ENCODE data around the gene ARMC8. TPM values are rescaled to one million over a fixed set of nuclear protein-coding genes. Genes with fewer than 3 reads are reported as not detected.
A peak's percentile ranks its signal among the peaks of the same experiment; 100 is the strongest.

Gene ARMC8
- total RNA-seq, 2 experiments from 2014 or later = 50.4 to 53.2 TPM

DNA sequence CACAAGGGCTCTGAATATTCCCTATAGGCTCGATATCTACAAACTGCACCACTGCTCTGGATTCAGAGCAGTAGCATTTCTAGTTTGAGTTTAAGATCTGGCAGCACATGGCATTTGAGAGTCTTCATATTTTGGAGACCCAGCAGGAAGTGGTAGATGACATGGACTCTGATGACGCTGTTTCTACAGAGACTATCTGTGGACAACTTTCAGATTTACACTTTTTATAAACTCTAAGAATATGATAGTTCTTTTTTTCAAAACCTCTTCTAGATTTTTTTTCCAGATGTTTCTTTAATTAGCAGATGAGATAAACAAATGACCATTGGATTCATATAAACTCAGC, 35.8 kb downstream of the ARMC8 start:
- ChIA-PET CTCF (interaction anchor here (0.7 to 1.3 kb wide), 4 partner anchors 11 to 19 kb away, joined by 3 to 5 read pairs (median 4); no protein-coding TSS in a partner anchor), POLR2A (no interaction called here)
- Mint-ChIP-seq H3K4me3 (no peak overlapping the region), H3K4me1 (ENCODE audit: low read depth) (peaks cover 26% of the 10 kb centered on the region), H3K9me3 (ENCODE audit: insufficient read depth) (no peaks in the 10 kb centered on the region), H3K27me3 (ENCODE audit: low read depth) (no peaks in the 10 kb centered on the region), H3K36me3 (ENCODE audit: low read depth) (peaks cover 55% of the 10 kb centered on the region), H3K27ac (peak overlapping the region; percentile 69)
- DNase-seq (peak; percentile 28), ATAC-seq (peak; percentile 57)

- ChIA-PET CTCF (no interaction called here), POLR2A (no interaction called here)
- Mint-ChIP-seq H3K27ac (no peak overlapping the region), H3K9me3 (ENCODE audit: insufficient read depth) (no peaks in the 10 kb centered on the region), H3K4me1 (ENCODE audit: low read depth) (peaks cover 10% of the 10 kb centered on the region), H3K27me3 (ENCODE audit: low read depth) (no peaks in the 10 kb centered on the region), H3K4me3 (no peak overlapping the region), H3K36me3 (ENCODE audit: low read depth) (peaks cover 63% of the 10 kb centered on the region)
- no peak for ATAC-seq
- no peak for DNase-seq
Measured at GRCh38 chr3:138227650-138228049, 40.5 kb downstream of the ARMC8 start.

DNA sequence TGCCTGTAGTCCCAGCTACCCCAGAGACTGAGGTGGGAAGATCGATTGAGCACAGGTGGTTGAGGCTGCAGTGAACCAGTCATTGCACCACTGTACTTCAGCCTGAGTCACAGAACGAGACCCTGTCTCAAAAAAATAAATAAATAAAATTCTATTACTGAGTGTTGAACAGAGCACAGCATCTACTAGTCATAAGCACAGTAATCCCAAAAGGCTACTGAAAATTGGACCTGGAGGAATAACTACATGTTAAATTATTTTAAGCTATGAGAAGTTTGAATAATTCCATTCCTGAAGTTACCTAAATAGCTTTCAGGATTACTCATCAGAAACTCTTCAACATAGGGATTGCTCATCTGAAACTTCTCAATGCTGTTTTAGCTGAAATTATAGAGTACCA, 43.4 kb downstream of the ARMC8 start:
- ChIA-PET POLR2A (no interaction called here), CTCF (interaction anchor here (0.8 to 1.0 kb wide), 2 partner anchors 10 to 686 kb away, joined by 3 read pairs; no protein-coding TSS in a partner anchor)
- Mint-ChIP-seq H3K27me3 (ENCODE audit: low read depth) (no peaks in the 10 kb centered on the region), H3K4me3 (no peak overlapping the region), H3K9me3 (ENCODE audit: insufficient read depth) (no peaks in the 10 kb centered on the region), H3K27ac (no peak overlapping the region), H3K36me3 (ENCODE audit: low read depth) (peaks cover 52% of the 10 kb centered on the region), H3K4me1 (ENCODE audit: low read depth) (peaks cover 14% of the 10 kb centered on the region)
- ATAC-seq (no peak), DNase-seq (no peak)

GRCh38 chr3:138232705-138233364, 45.7 kb downstream of the ARMC8 start:
- ChIA-PET CTCF (no interaction called here), POLR2A (no interaction called here)
- ATAC-seq (no peak), DNase-seq (no peak)
- peaks cover 14% of the 10 kb centered on the region for H3K4me1 Mint-ChIP-seq (ENCODE audit: low read depth)
- H3K9me3 Mint-ChIP-seq (ENCODE audit: insufficient read depth) = no peaks in the 10 kb centered on the region
- H3K4me3 Mint-ChIP-seq = no peak overlapping the region
- peaks cover 49% of the 10 kb centered on the region for H3K36me3 Mint-ChIP-seq (ENCODE audit: low read depth)
- H3K27me3 Mint-ChIP-seq (ENCODE audit: low read depth) = no peaks in the 10 kb centered on the region
- H3K27ac Mint-ChIP-seq = no peak overlapping the region

DNA sequence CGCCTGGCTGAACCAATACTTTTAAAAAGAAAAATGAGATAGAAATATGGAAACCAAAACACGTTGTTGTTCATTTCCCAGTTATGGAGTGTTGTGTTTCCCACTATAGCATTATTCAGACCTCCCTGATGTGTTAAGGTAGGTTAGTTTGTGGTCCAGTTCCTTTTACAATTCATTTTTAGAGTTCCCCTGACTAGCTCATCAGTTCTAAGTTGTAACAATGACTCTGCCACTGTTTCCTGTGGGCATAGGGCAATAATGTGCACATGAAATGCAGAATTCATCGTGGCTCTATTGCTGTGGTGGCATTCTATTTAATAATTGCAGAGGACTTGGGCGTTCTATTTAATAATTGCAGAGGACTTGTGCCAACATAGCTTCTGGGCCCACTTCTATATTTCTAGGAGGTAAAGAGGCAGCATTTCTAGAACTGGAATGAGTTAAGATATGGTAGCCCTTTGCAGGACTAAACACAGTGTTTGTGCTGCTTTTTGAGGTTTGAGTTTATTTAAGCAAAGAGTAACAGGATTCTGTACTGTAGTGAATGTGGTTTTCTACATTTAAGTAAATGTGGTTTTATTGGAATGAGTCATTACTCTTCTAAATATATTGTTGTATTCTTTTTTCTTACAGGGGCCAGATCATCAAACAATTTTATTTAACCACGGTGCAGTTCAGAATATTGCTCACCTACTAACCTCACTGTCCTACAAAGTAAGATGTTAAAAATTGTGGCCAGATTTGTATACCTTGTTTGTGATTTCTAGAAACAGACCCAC, 47.5 kb downstream of the ARMC8 start:
- ATAC-seq (peak; percentile 64), DNase-seq (no peak)
- no peaks in the 10 kb centered on the region for H3K9me3 Mint-ChIP-seq (ENCODE audit: insufficient read depth)
- peaks cover 44% of the 10 kb centered on the region for H3K36me3 Mint-ChIP-seq (ENCODE audit: low read depth)
- no peaks in the 10 kb centered on the region for H3K27me3 Mint-ChIP-seq (ENCODE audit: low read depth)
- peak overlapping the region; percentile 10 for H3K27ac Mint-ChIP-seq
- ChIA-PET POLR2A (no interaction called here), CTCF (interaction anchor here (1.3 to 2.0 kb wide), 2 partner anchors 11 to 94 kb away, joined by 3 to 4 read pairs; no protein-coding TSS in a partner anchor)
- peaks cover 14% of the 10 kb centered on the region for H3K4me1 Mint-ChIP-seq (ENCODE audit: low read depth)
- no peak overlapping the region for H3K4me3 Mint-ChIP-seq

DNA sequence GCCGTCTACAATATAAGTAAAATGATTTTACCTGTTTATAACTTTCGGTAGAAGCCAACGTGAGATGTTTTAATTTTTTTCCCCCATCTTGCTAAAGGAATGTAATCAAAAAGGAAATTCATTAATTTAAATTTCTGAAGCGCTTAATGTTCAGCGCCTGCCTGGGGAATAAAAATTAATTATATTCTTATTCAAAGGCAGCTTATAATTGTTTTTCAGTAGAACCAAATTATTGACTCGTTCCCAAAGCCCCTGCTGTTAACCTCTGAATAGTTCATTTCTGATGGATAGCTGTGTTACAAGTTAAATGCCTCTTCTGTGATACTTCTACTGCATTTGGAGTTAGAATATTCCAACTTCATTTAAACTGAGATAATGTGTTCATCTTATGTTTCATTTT, 51.6 kb downstream of the ARMC8 start:
- no peaks in the 10 kb centered on the region for H3K9me3 Mint-ChIP-seq (ENCODE audit: insufficient read depth)
- CTCF ChIA-PET = interaction anchor here (1.6 kb wide), 1 partner anchor 16 kb away, joined by 5 read pairs; no protein-coding TSS in a partner anchor
- H3K27me3 Mint-ChIP-seq (ENCODE audit: low read depth) = no peaks in the 10 kb centered on the region
- ATAC-seq (no peak), DNase-seq (no peak)
- peaks cover 36% of the 10 kb centered on the region for H3K36me3 Mint-ChIP-seq (ENCODE audit: low read depth)
- POLR2A ChIA-PET = no interaction called here
- no peak overlapping the region for H3K27ac Mint-ChIP-seq
- H3K4me3 Mint-ChIP-seq = no peak overlapping the region
- peaks cover 11% of the 10 kb centered on the region for H3K4me1 Mint-ChIP-seq (ENCODE audit: low read depth)

DNA sequence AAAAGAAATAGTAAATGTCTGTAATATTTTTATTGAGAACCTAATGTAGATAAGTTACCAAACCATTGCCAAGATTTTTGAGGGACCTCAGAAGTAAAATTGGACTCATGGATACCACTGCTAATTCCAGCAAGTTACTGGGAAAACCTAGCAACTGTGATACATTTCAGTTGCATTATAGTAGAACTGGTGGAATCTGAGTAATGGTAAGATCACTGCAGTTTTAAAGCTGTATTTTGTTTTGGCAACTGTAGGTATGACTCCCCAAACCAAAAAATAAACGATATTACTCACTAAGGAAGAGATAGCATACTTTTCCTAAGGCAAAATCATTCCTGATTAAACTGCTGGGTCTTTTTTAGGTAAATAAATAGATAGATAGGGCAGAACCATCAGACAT, 54.0 kb downstream of the ARMC8 start:
- ATAC-seq (no peak), DNase-seq (no peak)
- Mint-ChIP-seq H3K36me3 (ENCODE audit: low read depth) (peaks cover 44% of the 10 kb centered on the region), H3K4me3 (no peak overlapping the region), H3K27ac (no peak overlapping the region), H3K27me3 (ENCODE audit: low read depth) (no peaks in the 10 kb centered on the region), H3K9me3 (ENCODE audit: insufficient read depth) (no peaks in the 10 kb centered on the region), H3K4me1 (ENCODE audit: low read depth) (no peaks in the 10 kb centered on the region)
- ChIA-PET POLR2A (no interaction called here), CTCF (interaction anchor here (0.5 kb wide), 1 partner anchor 41 kb away, joined by 3 read pairs; no protein-coding TSS in a partner anchor)

GRCh38 chr3:138241676-138242075, 54.6 kb downstream of the ARMC8 start:
- Mint-ChIP-seq H3K36me3 (ENCODE audit: low read depth) (peaks cover 41% of the 10 kb centered on the region), H3K4me1 (ENCODE audit: low read depth) (no peaks in the 10 kb centered on the region), H3K27me3 (ENCODE audit: low read depth) (no peaks in the 10 kb centered on the region), H3K4me3 (no peak overlapping the region), H3K9me3 (ENCODE audit: insufficient read depth) (no peaks in the 10 kb centered on the region), H3K27ac (no peak overlapping the region)
- CTCF ChIA-PET = interaction anchor here (0.5 to 1.1 kb wide), 2 partner anchors 18 to 42 kb away, joined by 3 to 4 read pairs; no protein-coding TSS in a partner anchor
- no peak for DNase-seq
- POLR2A ChIA-PET = no interaction called here
- ATAC-seq = no peak

- H3K27ac Mint-ChIP-seq = no peak overlapping the region
- no peak for ATAC-seq
- CTCF ChIA-PET = interaction anchor here (1.1 kb wide), 1 partner anchor 19 kb away, joined by 4 read pairs; no protein-coding TSS in a partner anchor
Measured at GRCh38 chr3:138242466-138242865, 55.4 kb downstream of the ARMC8 start.

GRCh38 chr3:138245026-138245425, 57.9 kb downstream of the ARMC8 start:
- no peak for DNase-seq
- Mint-ChIP-seq H3K4me3 (no peak overlapping the region), H3K27ac (no peak overlapping the region), H3K27me3 (ENCODE audit: low read depth) (no peaks in the 10 kb centered on the region), H3K4me1 (ENCODE audit: low read depth) (no peaks in the 10 kb centered on the region), H3K36me3 (ENCODE audit: low read depth) (peaks cover 52% of the 10 kb centered on the region), H3K9me3 (ENCODE audit: insufficient read depth) (no peaks in the 10 kb centered on the region)
- ChIA-PET POLR2A (no interaction called here), CTCF (no interaction called here)
- ATAC-seq = no peak

More at GRCh38 chr3:138242466-138242865, 55.4 kb downstream of the ARMC8 start:
- POLR2A ChIA-PET = no interaction called here
- no peaks in the 10 kb centered on the region for H3K9me3 Mint-ChIP-seq (ENCODE audit: insufficient read depth)
- no peaks in the 10 kb centered on the region for H3K27me3 Mint-ChIP-seq (ENCODE audit: low read depth)
- no peaks in the 10 kb centered on the region for H3K4me1 Mint-ChIP-seq (ENCODE audit: low read depth)
- H3K4me3 Mint-ChIP-seq = no peak overlapping the region
- DNase-seq = no peak
- peaks cover 42% of the 10 kb centered on the region for H3K36me3 Mint-ChIP-seq (ENCODE audit: low read depth)

DNA sequence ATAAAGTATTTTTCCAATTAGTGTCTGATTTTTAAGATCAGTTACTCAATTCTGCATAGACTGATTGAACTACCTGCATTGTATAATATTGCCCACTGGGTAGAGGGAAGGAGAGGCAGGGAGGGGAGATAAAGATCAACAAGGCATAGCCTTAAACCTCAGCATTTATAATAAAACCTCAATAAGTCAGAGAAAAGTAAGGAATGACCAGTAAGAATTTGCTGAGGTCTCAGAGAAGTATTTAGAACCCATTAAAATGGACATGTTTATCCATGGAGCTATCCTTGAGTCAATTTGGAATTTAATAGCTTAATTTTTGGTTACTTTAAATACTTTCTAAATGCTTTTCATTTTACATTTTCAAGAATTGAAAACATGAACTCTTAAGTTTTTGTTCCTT, 62.5 kb downstream of the ARMC8 start:
- H3K36me3 Mint-ChIP-seq (ENCODE audit: low read depth) = peaks cover 38% of the 10 kb centered on the region
- POLR2A ChIA-PET = no interaction called here
- DNase-seq (no peak), ATAC-seq (no peak)
- no peaks in the 10 kb centered on the region for H3K27me3 Mint-ChIP-seq (ENCODE audit: low read depth)
- no peak overlapping the region for H3K27ac Mint-ChIP-seq
- H3K4me3 Mint-ChIP-seq = no peak overlapping the region
- no peaks in the 10 kb centered on the region for H3K4me1 Mint-ChIP-seq (ENCODE audit: low read depth)
- CTCF ChIA-PET = no interaction called here
- no peaks in the 10 kb centered on the region for H3K9me3 Mint-ChIP-seq (ENCODE audit: insufficient read depth)

DNA sequence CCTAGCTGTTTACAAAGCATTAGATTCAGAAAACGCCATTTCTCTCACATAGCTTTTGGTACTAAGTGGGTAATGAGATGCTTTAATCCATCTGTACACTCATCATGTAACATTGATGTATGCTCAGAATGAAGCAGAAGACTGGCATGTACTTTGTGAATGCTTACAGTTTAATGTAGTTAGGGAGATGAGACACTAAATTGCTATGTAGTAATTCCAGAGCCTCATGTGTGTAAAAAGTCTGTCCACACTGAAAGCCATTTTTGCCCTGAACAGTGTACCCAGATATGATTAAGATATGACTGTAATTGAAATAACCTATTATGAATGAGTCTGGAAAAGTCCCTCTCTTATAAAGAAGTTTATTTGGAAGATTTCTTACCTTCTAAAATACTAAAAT, 66.5 kb downstream of the ARMC8 start:
- Mint-ChIP-seq H3K4me1 (ENCODE audit: low read depth) (no peaks in the 10 kb centered on the region), H3K4me3 (no peak overlapping the region), H3K9me3 (ENCODE audit: insufficient read depth) (no peaks in the 10 kb centered on the region), H3K27me3 (ENCODE audit: low read depth) (no peaks in the 10 kb centered on the region), H3K36me3 (ENCODE audit: low read depth) (peaks cover 9% of the 10 kb centered on the region), H3K27ac (no peak overlapping the region)
- ChIA-PET CTCF (interaction anchor here (0.7 kb wide), 1 partner anchor 9 kb away, joined by 3 read pairs; no protein-coding TSS in a partner anchor), POLR2A (no interaction called here)
- no peak for ATAC-seq
- DNase-seq = no peak

Data from activated CD8-positive, alpha-beta T cell treated with anti-CD3 and anti-CD28 coated beads, Interleukin-2, amount 10 ng/mL, durations not matched to agents 7 days and 5 days (primary cell).